Activated T-helper 2 cell treated with anti-CD3 and anti-CD28 coated beads, Interferon-gamma antibody, Interleukin-2, Interleukin-4, amounts not matched to agents 10 μg/mL and 5 μg/mL and 100 μg/mL, durations not matched to agents 14 hours and 24 hours and 36 hours (primary cell): Measurements from ENCODE around the gene ACAA2. TPM values are rescaled to one million over a fixed set of nuclear protein-coding genes. Genes with fewer than 3 reads are reported as not detected.

ENCODE experiments used
- DNase-seq: peaks from one replicate; pipeline ENCODE4 v3.0.0; 2021; ENCODE audit warnings: low spot score
- H3K27ac Mint-ChIP-seq: one replicate; pipeline ENCODE4 v1.8.0; 2021; ENCODE audit warnings: mixed read lengths
- H3K27me3 Mint-ChIP-seq: one replicate; pipeline ENCODE4 v1.8.0; 2021; ENCODE audit warnings: low read depth, mixed read lengths
- H3K36me3 Mint-ChIP-seq: one replicate; pipeline ENCODE4 v1.8.0; 2021; ENCODE audit warnings: low read depth, mixed read lengths
- H3K4me1 Mint-ChIP-seq: one replicate; pipeline ENCODE4 v1.8.0; 2021; ENCODE audit warnings: low read depth, mixed read lengths
- H3K4me3 Mint-ChIP-seq: one replicate; pipeline ENCODE4 v1.8.0; 2021; ENCODE audit warnings: low read depth, mild to moderate bottlenecking, moderate library complexity, mixed read lengths
- H3K9me3 Mint-ChIP-seq: one replicate; pipeline ENCODE4 v1.8.0; 2021; ENCODE audit warnings: mixed read lengths
- intact Hi-C: fragments of 100-400 bp; cut with micrococcal nuclease; formaldehyde crosslinking; loops from one replicate; pipeline ENCODE4 v1.15.1; 2023
- total RNA-seq: library from RNA; stranded (reverse); gene quantifications from 2 replicates; pipeline ENCODE4 v1.2.3, GENCODE V29; 2022

ACAA2 gene
- total RNA-seq, 1 donor from 2014 or later, result 85.7 TPM

DNA sequence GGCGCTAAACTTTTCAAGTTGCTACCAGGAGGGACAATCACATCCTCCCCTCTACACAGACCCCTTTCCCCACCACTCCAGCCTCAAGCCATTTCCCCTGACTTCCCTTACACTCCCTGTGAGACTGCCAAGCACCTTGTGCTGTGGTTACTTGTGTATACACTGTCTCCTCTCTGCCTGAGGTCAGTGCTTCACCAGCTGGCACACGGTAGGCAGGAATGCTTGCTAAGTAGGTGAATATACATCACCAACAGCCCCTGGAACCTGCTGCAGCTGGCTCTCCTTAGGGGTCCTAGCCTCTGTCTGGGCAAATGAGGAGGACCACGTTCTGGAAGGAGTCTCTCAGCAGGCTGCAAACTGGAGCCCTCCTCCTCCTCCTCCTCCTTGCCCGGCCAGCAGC lies 38.3 kb upstream of the ACAA2 start:
- Mint-ChIP-seq H3K27ac (no peak overlapping the region), H3K27me3 (peaks cover 9% of the 10 kb centered on the region), H3K36me3 (no peaks in the 10 kb centered on the region), H3K9me3 (no peaks in the 10 kb centered on the region), H3K4me3 (no peak overlapping the region), H3K4me1 (no peaks in the 10 kb centered on the region)
- intact Hi-C loops, result no loop called here
- DNase-seq, result no peak

GRCh38 chr18:49850636-49851035 lies 37.3 kb upstream of the ACAA2 start:
- Mint-ChIP-seq H3K4me3 (no peak overlapping the region), H3K9me3 (no peaks in the 10 kb centered on the region), H3K27ac (no peak overlapping the region), H3K4me1 (no peaks in the 10 kb centered on the region), H3K27me3 (peaks cover 9% of the 10 kb centered on the region), H3K36me3 (no peaks in the 10 kb centered on the region)
- DNase-seq, result no peak
- intact Hi-C loops, result no loop called here

GRCh38 chr18:49849331-49850217 lies 36.2 kb upstream of the ACAA2 start:
- H3K9me3 Mint-ChIP-seq, result no peaks in the 10 kb centered on the region
- intact Hi-C loops, result no loop called here
- H3K36me3 Mint-ChIP-seq, result no peaks in the 10 kb centered on the region
- H3K27me3 Mint-ChIP-seq, result peaks cover 9% of the 10 kb centered on the region
- H3K4me1 Mint-ChIP-seq, result no peaks in the 10 kb centered on the region
- no peak overlapping the region for H3K4me3 Mint-ChIP-seq
- no peak for DNase-seq
- no peak overlapping the region for H3K27ac Mint-ChIP-seq

DNA sequence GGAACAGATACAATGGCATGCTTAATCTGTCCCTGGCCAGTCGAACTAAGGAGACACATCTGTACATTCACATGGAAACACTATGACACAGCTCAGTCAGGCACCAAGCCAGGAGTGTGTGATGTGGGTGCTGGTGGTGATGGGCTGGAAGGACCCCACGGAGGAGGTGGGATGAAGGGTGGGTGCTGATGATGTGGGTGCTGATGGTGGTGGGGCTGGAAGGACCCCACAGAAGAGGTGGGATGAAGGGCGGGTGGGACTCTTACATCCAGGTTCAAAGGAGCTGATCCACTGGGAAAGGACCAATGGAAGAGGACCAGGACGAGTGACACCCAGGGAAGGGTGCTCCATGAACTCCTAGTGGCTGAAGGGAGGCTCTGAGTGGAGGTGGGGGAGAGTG lies 34.8 kb upstream of the ACAA2 start:
- peaks cover 9% of the 10 kb centered on the region for H3K27me3 Mint-ChIP-seq
- no peaks in the 10 kb centered on the region for H3K9me3 Mint-ChIP-seq
- intact Hi-C loops, result no loop called here
- H3K36me3 Mint-ChIP-seq, result no peaks in the 10 kb centered on the region
- DNase-seq, result no peak
- no peak overlapping the region for H3K4me3 Mint-ChIP-seq
- H3K4me1 Mint-ChIP-seq, result no peaks in the 10 kb centered on the region
- H3K27ac Mint-ChIP-seq, result no peak overlapping the region

- Mint-ChIP-seq H3K36me3 (no peaks in the 10 kb centered on the region), H3K27me3 (peaks cover 9% of the 10 kb centered on the region), H3K27ac (no peak overlapping the region), H3K4me3 (no peak overlapping the region), H3K4me1 (no peaks in the 10 kb centered on the region), H3K9me3 (no peaks in the 10 kb centered on the region)
- intact Hi-C loops, result no loop called here
- DNase-seq, result no peak
Observed at GRCh38 chr18:49847524-49847923, 34.2 kb upstream of the ACAA2 start.

DNA sequence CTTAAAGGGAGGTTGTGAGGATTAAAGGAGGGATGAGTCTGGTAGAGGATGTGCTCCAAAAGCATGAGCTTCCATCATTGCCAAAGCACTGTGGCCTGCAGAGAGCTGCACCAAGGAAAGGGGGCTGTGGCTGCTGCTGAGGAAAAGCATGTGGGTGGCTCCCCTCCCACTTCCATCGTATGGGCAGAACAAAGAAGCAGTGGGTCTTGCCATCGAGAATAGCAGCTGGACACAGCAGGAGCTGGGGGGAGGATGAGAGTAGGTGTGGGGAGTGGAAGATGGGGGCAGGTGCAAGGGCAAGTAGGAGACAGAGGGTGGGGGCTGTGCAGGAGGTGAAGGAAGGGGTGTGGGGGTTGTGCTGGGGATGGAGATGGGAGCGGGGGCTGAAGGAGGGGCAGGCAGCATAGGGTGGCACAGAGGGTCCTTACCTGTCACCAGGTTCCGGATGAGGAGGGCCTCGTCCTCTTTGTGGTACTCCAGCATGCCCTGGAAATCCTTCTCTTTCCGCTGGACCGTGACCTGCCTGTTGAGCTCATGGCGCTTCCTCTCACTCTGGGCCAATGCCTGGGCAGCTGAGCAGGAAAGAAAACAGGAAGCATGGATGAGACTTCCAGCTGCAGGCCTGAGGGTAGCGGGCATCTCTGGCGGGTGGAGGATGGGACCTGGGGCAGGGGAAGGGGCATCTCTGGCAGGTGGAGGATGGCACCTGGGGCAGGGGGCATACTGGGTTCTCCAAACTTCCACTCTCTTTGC lies 33.6 kb upstream of the ACAA2 start:
- H3K27ac Mint-ChIP-seq, result no peak overlapping the region
- no peaks in the 10 kb centered on the region for H3K9me3 Mint-ChIP-seq
- H3K27me3 Mint-ChIP-seq, result peaks cover 9% of the 10 kb centered on the region
- H3K36me3 Mint-ChIP-seq, result no peaks in the 10 kb centered on the region
- intact Hi-C loops, result no loop called here
- DNase-seq, result no peak
- H3K4me1 Mint-ChIP-seq, result no peaks in the 10 kb centered on the region
- no peak overlapping the region for H3K4me3 Mint-ChIP-seq

DNA sequence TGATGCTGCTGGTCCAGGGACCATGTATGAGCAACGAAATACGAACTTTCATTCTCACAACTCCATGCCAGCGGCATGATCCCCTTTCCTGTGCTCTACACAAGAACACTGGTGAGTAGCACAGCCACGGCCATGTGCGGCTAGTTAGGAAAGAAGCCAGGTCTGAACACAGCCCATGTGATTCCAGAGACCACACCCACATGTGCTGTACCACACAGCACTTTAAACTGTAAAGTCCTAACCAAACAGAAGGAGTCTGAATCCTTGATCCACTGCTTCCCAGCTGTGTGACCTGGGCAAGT lies 33.0 kb upstream of the ACAA2 start:
- Mint-ChIP-seq H3K9me3 (no peaks in the 10 kb centered on the region), H3K4me3 (no peak overlapping the region), H3K36me3 (no peaks in the 10 kb centered on the region), H3K4me1 (no peaks in the 10 kb centered on the region), H3K27me3 (peaks cover 9% of the 10 kb centered on the region), H3K27ac (no peak overlapping the region)
- intact Hi-C loops, result no loop called here
- no peak for DNase-seq

- H3K36me3 Mint-ChIP-seq, result no peaks in the 10 kb centered on the region
- intact Hi-C loops, result no loop called here
Observed at GRCh38 chr18:49845629-49846360, 32.5 kb upstream of the ACAA2 start.

GRCh38 chr18:49844903-49845302 lies 31.6 kb upstream of the ACAA2 start:
- Mint-ChIP-seq H3K27ac (no peak overlapping the region), H3K4me3 (no peak overlapping the region)
- intact Hi-C loops, result no loop called here

More at GRCh38 chr18:49845629-49846360, 32.5 kb upstream of the ACAA2 start:
- Mint-ChIP-seq H3K27ac (no peak overlapping the region), H3K9me3 (no peaks in the 10 kb centered on the region), H3K27me3 (peaks cover 9% of the 10 kb centered on the region), H3K4me1 (no peaks in the 10 kb centered on the region), H3K4me3 (no peak overlapping the region)
- no peak for DNase-seq

DNA sequence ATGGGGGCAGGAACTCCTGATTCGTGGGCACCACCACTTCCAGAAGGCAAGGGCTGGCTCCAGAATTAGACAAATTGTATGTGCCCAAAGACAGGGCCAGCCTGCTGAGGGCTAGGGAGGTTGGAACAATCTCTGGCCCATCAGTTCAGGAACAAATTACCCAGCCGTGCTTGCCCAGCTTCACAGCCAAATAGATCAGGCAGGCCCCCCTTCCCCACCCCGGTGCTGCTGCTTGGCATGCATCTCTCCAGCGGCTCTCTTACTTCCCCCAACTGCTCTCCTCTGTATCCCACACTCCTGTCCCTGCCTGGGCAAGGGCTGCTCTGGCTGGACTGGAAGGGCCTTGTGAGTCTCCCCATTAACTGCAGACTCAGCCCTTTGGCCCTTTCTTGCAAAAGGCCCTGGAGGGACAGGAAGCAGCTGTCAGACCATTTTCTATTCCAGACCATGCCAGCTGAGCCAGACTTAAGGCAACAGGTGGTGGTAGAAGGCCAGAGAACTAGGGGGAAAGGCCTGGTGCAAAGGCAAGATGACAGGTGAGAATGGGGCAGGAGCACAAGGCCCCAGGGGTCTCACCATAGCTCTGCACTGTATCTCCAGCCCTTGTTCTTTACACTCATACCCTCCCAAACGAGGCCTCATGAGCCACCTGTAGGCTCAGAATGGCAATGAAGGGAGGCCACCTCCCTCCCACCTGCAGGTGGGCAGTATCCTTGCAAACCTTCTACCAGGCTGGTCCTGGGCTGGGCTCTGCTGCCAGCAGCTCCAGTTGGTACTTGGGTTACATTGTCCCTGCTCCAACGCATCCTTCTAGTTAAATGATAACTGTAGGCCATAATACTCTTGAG lies 30.7 kb upstream of the ACAA2 start:
- Mint-ChIP-seq H3K27ac (no peak overlapping the region), H3K4me1 (no peaks in the 10 kb centered on the region), H3K36me3 (no peaks in the 10 kb centered on the region), H3K9me3 (no peaks in the 10 kb centered on the region), H3K4me3 (no peak overlapping the region), H3K27me3 (peaks cover 9% of the 10 kb centered on the region)
- intact Hi-C loops, result no loop called here
- no peak for DNase-seq

More at GRCh38 chr18:49844903-49845302, 31.6 kb upstream of the ACAA2 start:
- no peaks in the 10 kb centered on the region for H3K36me3 Mint-ChIP-seq
- H3K27me3 Mint-ChIP-seq, result peaks cover 9% of the 10 kb centered on the region
- H3K4me1 Mint-ChIP-seq, result no peaks in the 10 kb centered on the region
- DNase-seq, result no peak
- H3K9me3 Mint-ChIP-seq, result no peaks in the 10 kb centered on the region

DNA sequence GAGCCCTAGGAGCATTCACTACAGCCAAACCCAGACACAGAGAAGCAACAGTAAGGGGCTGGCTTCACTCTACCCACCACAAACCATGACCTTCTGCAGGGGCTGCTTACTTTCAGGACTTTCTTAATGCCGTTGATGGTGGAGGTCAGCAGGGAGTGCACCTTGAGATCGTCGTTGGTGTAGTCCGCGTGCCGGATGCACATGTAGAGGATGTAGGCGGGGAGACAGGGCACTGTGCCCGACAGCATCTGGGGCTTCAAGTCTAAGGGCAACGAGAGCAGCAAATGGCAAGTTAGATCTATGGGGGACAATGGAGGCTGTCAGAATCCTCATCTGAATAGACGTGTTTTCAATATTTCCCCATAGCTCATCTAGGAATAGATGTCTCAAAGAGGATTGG lies 29.8 kb upstream of the ACAA2 start:
- no peak for DNase-seq
- H3K27ac Mint-ChIP-seq, result no peak overlapping the region
- no peaks in the 10 kb centered on the region for H3K9me3 Mint-ChIP-seq
- H3K36me3 Mint-ChIP-seq, result no peaks in the 10 kb centered on the region
- intact Hi-C loops, result no loop called here
- H3K27me3 Mint-ChIP-seq, result peaks cover 2% of the 10 kb centered on the region
- H3K4me3 Mint-ChIP-seq, result no peak overlapping the region
- no peaks in the 10 kb centered on the region for H3K4me1 Mint-ChIP-seq

DNA sequence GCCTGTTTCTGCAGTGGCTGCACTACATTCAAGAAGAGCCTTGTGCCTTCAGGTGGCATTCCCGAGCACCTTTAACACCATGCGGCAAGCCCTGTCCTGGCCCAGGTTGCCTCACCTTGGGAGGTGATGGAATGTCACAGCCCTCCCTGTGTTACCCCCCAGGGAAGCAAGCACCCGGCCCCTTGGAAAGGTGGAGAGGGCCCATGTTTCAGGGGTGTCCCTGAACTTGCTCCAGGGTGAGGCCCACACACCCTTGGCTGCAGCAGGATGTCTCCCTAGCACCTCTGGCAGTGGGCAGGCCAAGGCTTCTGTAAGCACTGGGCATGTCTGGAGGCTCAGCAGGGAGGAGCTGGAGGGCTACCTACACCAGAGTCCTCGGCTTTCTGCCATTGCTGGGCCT lies 29.3 kb upstream of the ACAA2 start:
- H3K9me3 Mint-ChIP-seq, result no peaks in the 10 kb centered on the region
- H3K27me3 Mint-ChIP-seq, result no peaks in the 10 kb centered on the region
- H3K4me3 Mint-ChIP-seq, result no peak overlapping the region
- H3K4me1 Mint-ChIP-seq, result no peaks in the 10 kb centered on the region
- no peak overlapping the region for H3K27ac Mint-ChIP-seq
- intact Hi-C loops, result no loop called here
- no peak for DNase-seq
- no peaks in the 10 kb centered on the region for H3K36me3 Mint-ChIP-seq
